Keratinocyte (primary cell): ENCODE results near the gene CYP2D6. TPM values are rescaled to one million over a fixed set of nuclear protein-coding genes. Genes with fewer than 3 reads are reported as not detected.
"Not testable (repeated sequence)": the region's sequence is repeated elsewhere in the genome, so short reads cannot be mapped to it uniquely, and the experiment has no call there.

Source experiments
- DNase-seq: peaks from one replicate; pipeline ENCODE4 v3.0.0-alpha.2; 2011; ENCODE audit warnings: low read depth, missing footprints, low spot score
- FAIRE-seq: peaks from 2 replicates; lab custom pipeline; 2011; peaks lifted over from hg19 to GRCh38; lab: Jason Lieb, UNC
- H2AFZ ChIP-seq: 2 replicates; pipeline ENCODE4 v1.6.0; 2012; ENCODE audit warnings: low read length, control low read depth, inconsistent platforms; ENCODE audit not compliant: control insufficient read depth
- H3K27ac ChIP-seq: 2 replicates; pipeline ENCODE4 v1.5.1; 2011; ENCODE audit warnings: low read length; ENCODE audit not compliant: control insufficient read depth, insufficient read depth
- H3K27me3 ChIP-seq: 3 replicates; pipeline ENCODE4 v1.6.0; 2011; ENCODE audit warnings: low read length; ENCODE audit not compliant: control insufficient read depth, insufficient read depth; ENCODE audit errors: extremely low read depth
- H3K36me3 ChIP-seq, 2 experiments: 2 replicates in 1 of 2; 3 replicates in 1 of 2; pipeline ENCODE4 v1.5.1; 2011; ENCODE audit warnings: low read length in 2 of 2, mild to moderate bottlenecking in 1 of 2; ENCODE audit not compliant: control insufficient read depth in 2 of 2, insufficient read depth in 2 of 2; ENCODE audit errors: extremely low read depth in 1 of 2
- H3K4me1 ChIP-seq: 3 replicates; pipeline ENCODE4 v1.5.1; 2011; ENCODE audit warnings: low read length; ENCODE audit not compliant: control insufficient read depth, insufficient read depth; ENCODE audit errors: extremely low read depth
- H3K4me2 ChIP-seq: 3 replicates; pipeline ENCODE4 v1.6.0; 2011; ENCODE audit warnings: low read depth, low read length; ENCODE audit not compliant: control insufficient read depth, insufficient read depth; ENCODE audit errors: extremely low read depth
- H3K4me3 ChIP-seq, 3 experiments: fragments of 200-600 bp in 1 of 3; sonication (generic) in 1 of 3; 2 replicates in 2 of 3; 3 replicates in 1 of 3; pipeline ENCODE4 v1.5.1; 2011 to 2016; ENCODE audit warnings: low read length in 3 of 3, mild to moderate bottlenecking in 3 of 3, control low read depth in 2 of 3, inconsistent platforms in 1 of 3, low read depth in 1 of 3, mixed read lengths in 1 of 3, mixed run types in 1 of 3, moderate library complexity in 1 of 3; ENCODE audit not compliant: control insufficient read depth in 2 of 3, insufficient read depth in 2 of 3; ENCODE audit errors: extremely low read depth in 1 of 3
- H3K79me2 ChIP-seq: 2 replicates; pipeline ENCODE4 v1.6.0; 2012; ENCODE audit warnings: low read length; ENCODE audit not compliant: control insufficient read depth, insufficient read depth
- H3K9ac ChIP-seq: 3 replicates; pipeline ENCODE4 v1.6.0; 2011; ENCODE audit warnings: low read length; ENCODE audit not compliant: control insufficient read depth, insufficient read depth; ENCODE audit errors: extremely low read depth
- H3K9me1 ChIP-seq: 3 replicates; pipeline ENCODE4 v1.6.0; 2011; ENCODE audit warnings: low read length; ENCODE audit not compliant: control insufficient read depth, insufficient read depth; ENCODE audit errors: extremely low read depth
- H3K9me3 ChIP-seq: 2 replicates; pipeline ENCODE4 v1.5.1; 2012; ENCODE audit warnings: low read depth, low read length; ENCODE audit not compliant: control insufficient read depth
- H4K20me1 ChIP-seq: 3 replicates; pipeline ENCODE4 v1.6.0; 2011; ENCODE audit warnings: low read length; ENCODE audit not compliant: control insufficient read depth, insufficient read depth; ENCODE audit errors: extremely low read depth
- CTCF ChIP-seq, 3 experiments: IDR thresholded peaks in 1 of 3; conservative IDR thresholded peaks in 1 of 3; optimal IDR thresholded peaks in 1 of 3; 2 replicates in 2 of 3; 3 replicates in 1 of 3; pipeline versions ENCODE3 to v1.5.1; 2011; ENCODE audit warnings: low read length in 3 of 3, mild to moderate bottlenecking in 3 of 3, moderate library complexity in 2 of 3, control low read depth in 1 of 3, inconsistent platforms in 1 of 3; ENCODE audit not compliant: insufficient read depth in 2 of 3; ENCODE audit errors: extremely low read depth in 1 of 3
- EZH2 ChIP-seq: IDR thresholded peaks from one replicate; pipeline ENCODE4 v1.6.1; 2012; ENCODE audit warnings: inconsistent platforms, mild to moderate bottlenecking, low read length, moderate library complexity
- dilution Hi-C: fragments of 300-500 bp; cut with MboI; formaldehyde crosslinking; loops from one replicate; pipeline ENCODE4 v1.7.0; 2020; ENCODE audit warnings: low sequenced_read_pairs; ENCODE audit not compliant: extremely low pct_ligation_motif_present
- polyA minus RNA-seq, 3 experiments: library from RNA; depleted of rRNA, polyadenylated mRNA; stranded (reverse); fragments of >200 nt; gene quantifications; 1 replicate in 1 of 3; 2 replicates in 1 of 3; 3 replicates in 1 of 3; pipeline ENCODE4 v1.2.3, GENCODE V29; 2011
- polyA plus RNA-seq, 5 experiments: library from polyadenylated mRNA; depleted of rRNA in 3 of 5; stranded (reverse) in 3 of 5; stranded (forward) in 1 of 5; unstranded in 1 of 5; fragments of >200 nt; gene quantifications; 1 replicate in 1 of 5; 2 replicates in 3 of 5; 3 replicates in 1 of 5; pipeline versions ENCODE4 v1.2.1 to v1.2.3, GENCODE V29; 2011 to 2012; ENCODE audit warnings: missing spikeins in 2 of 5, low read depth in 1 of 5, low replicate concordance in 1 of 5

Gene CYP2D6
- polyA plus RNA-seq: 0.74 to 2.8 TPM (median 0.81 TPM) in 3 replicates
- polyA plus RNA-seq (2011; ENCODE audit: low read depth): 0.81 TPM
- 0.18 and 0.35 TPM in 2 replicates for polyA plus RNA-seq (2011; cell fraction: cytosol; rRNA removed)
- 11.0 and 13.8 TPM in 2 replicates for polyA plus RNA-seq (2011; cell fraction: nucleus; rRNA removed)
- 0.45 and 4.0 TPM in 2 replicates for polyA plus RNA-seq (2012; ENCODE audit: low replicate concordance)
- polyA minus RNA-seq: 1.5 to 5.3 TPM (median 3.2 TPM) in 3 replicates
- not detected for polyA minus RNA-seq (2011; cell fraction: cytosol; rRNA and poly(A)+ RNA removed)
- 3.2 and 4.4 TPM in 2 replicates for polyA minus RNA-seq (2011; cell fraction: nucleus; rRNA and poly(A)+ RNA removed)

- H3K4me2 ChIP-seq, H2AFZ ChIP-seq, H3K27me3 ChIP-seq, H3K4me3 ChIP-seq, H3K4me1 ChIP-seq, H3K36me3 ChIP-seq, DNase-seq, H3K9me3 ChIP-seq, H3K9me1 ChIP-seq, H3K27ac ChIP-seq, H4K20me1 ChIP-seq, H3K79me2 ChIP-seq, dilution Hi-C loops, FAIRE-seq, H3K9ac ChIP-seq: not testable (repeated sequence)
These were observed at the start of gene CYP2D6 for GRCh38 chr22:42130639-42131431. Gene CYP2D6 (minus strand): TSS chr22:42130810. CDS start chr22:42130791, 19 bp downstream.

- no peak overlapping the region for H2AFZ ChIP-seq
- TF ChIP-seq EZH2: no peak
- TF ChIP-seq CTCF (optimal IDR thresholded peaks at IDR 0.05 in 1 of 3, IDR thresholded peaks at IDR 0.05 in 1 of 3, conservative IDR thresholded peaks at IDR 0.05 in 1 of 3; ENCODE audit: extremely low read depth in 1 of 3, insufficient read depth in 2 of 3, low read length in 3 of 3): no peak
- H3K27ac ChIP-seq: no peak overlapping the region
- H3K9ac ChIP-seq: no peak overlapping the region
- FAIRE-seq (peak; percentile 55), DNase-seq (no peak)
- dilution Hi-C loops: no loop called here
- no peak overlapping the region for H3K4me2 ChIP-seq
- H3K36me3 ChIP-seq: peaks cover 5 to 15% of the 10 kb centered on the region in 2 experiments
- peaks cover 4% of the 10 kb centered on the region for H4K20me1 ChIP-seq
- H3K4me3 ChIP-seq: no peak overlapping the region
- H3K79me2 ChIP-seq: peaks cover 38% of the 10 kb centered on the region
- no peaks in the 10 kb centered on the region for H3K9me3 ChIP-seq
- no peaks in the 10 kb centered on the region for H3K4me1 ChIP-seq
- no peaks in the 10 kb centered on the region for H3K27me3 ChIP-seq
- peaks cover 4% of the 10 kb centered on the region for H3K9me1 ChIP-seq
These were observed 49.0 kb upstream of the CYP2D6 start for GRCh38 chr22:42179616-42180015.
